ENCODE data around the gene PGRMC2.

- no peak for TF ChIP-seq CTCF (IDR thresholded peaks at IDR 0.05; ENCODE audit: low read depth, low read length, missing input control)
- TF ChIP-seq EGR1 (IDR thresholded peaks at IDR 0.05; ENCODE audit: low read depth in 2 of 2), result no peak
- peak; percentile 53 to 72 for TF ChIP-seq RAD21 (IDR thresholded peaks at IDR 0.05)
- TF ChIP-seq RXRA (IDR thresholded peaks at IDR 0.05), result no peak
- no peak for TF ChIP-seq MAX (IDR thresholded peaks at IDR 0.05)
- TF ChIP-seq YY1 (IDR thresholded peaks at IDR 0.05), result no peak
- no peak for TF ChIP-seq HNF4A (conservative IDR thresholded peaks at IDR 0.05)
- TF ChIP-seq JUND (IDR thresholded peaks at IDR 0.05), result no peak
- TF ChIP-seq, protein P1, sequence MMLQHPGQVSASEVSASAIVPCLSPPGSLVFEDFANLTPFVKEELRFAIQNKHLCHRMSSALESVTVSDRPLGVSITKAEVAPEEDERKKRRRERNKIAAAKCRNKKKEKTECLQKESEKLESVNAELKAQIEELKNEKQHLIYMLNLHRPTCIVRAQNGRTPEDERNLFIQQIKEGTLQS (IDR thresholded peaks at IDR 0.05), result no peak
- no peak for TF ChIP-seq FOXA2 (IDR thresholded peaks at IDR 0.05)
Measured at GRCh38 chr4:128220286-128221235, 67.1 kb downstream of the PGRMC2 start.
